ENCODE data around the gene MRPL36. TPM values are rescaled to one million over a fixed set of nuclear protein-coding genes. Genes with fewer than 3 reads are reported as not detected.

The MRPL36 gene
- total and polyA plus RNA-seq, 2 donors from 2014 or later, result 29.6 to 96.7 TPM

- no peak overlapping the region for H3K27ac ChIP-seq (ENCODE audit: low read depth in 2 of 2, low read length in 2 of 2)
- intact Hi-C loops (cut with DNase I), result no loop called here
- H3K4me1 ChIP-seq (ENCODE audit: control insufficient read depth in 2 of 3, insufficient read depth in 2 of 3, low read depth in 1 of 3, low read length in 3 of 3), result peaks cover 0 to 6% (median 5%) of the 10 kb centered on the region in 3 donors
- no peak for FAIRE-seq
- TF ChIP-seq CTCF (IDR thresholded peaks at IDR 0.05; ENCODE audit: borderline replicate concordance, extremely low read depth, insufficient read depth), result no peak
- no peak overlapping the region for H3K9ac ChIP-seq (ENCODE audit: low read length in 3 of 3)
- H3K9me3 ChIP-seq (ENCODE audit: control insufficient read depth in 2 of 3, insufficient read depth in 1 of 3, low read length in 3 of 3), result peaks cover 0 to 3% (median 0%) of the 10 kb centered on the region in 3 donors
- no peak overlapping the region for H3K4me3 ChIP-seq (ENCODE audit: low read length in 3 of 3)
- H3K36me3 ChIP-seq (ENCODE audit: control insufficient read depth in 2 of 3, insufficient read depth in 3 of 3, low read length in 3 of 3), result peaks cover 0 to 18% (median 5%) of the 10 kb centered on the region in 3 donors
- DNase-seq, result no peak
- no peaks in the 10 kb centered on the region for H3K27me3 ChIP-seq (ENCODE audit: control insufficient read depth, insufficient read depth, low read length)
Measured at GRCh38 chr5:1795931-1796330, 3.7 kb downstream of the MRPL36 start.

DNA sequence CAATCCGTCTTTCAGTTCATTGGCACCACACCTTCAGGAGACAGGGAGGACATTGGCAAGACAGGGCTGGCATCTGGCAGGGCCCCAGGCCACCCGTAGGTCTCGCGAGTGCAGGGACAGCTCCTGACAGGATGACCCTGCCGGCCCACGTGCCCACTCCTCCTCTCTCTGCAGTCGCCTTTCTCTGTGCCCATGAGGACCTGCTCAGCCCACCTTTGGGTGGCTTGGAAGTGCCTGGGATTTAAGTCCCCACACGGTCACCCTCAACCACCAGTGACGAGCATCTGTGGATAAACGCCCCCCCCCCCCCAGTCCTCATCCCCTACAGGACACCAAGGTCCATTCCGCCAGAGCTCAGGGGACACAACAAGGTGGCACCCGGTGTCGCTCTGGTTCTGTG, 4.1 kb downstream of the MRPL36 start:
- no peak overlapping the region for H3K4me3 ChIP-seq (ENCODE audit: low read length in 3 of 3)
- intact Hi-C loops (cut with DNase I), result no loop called here
- H3K9ac ChIP-seq (ENCODE audit: low read length in 3 of 3), result no peak overlapping the region
- FAIRE-seq (no peak), DNase-seq (no peak)
- no peak overlapping the region for H3K27ac ChIP-seq (ENCODE audit: low read depth in 2 of 2, low read length in 2 of 2)
- peaks cover 0 to 18% (median 5%) of the 10 kb centered on the region in 3 donors for H3K36me3 ChIP-seq (ENCODE audit: control insufficient read depth in 2 of 3, insufficient read depth in 3 of 3, low read length in 3 of 3)
- no peaks in the 10 kb centered on the region for H3K27me3 ChIP-seq (ENCODE audit: control insufficient read depth, insufficient read depth, low read length)
- no peak for TF ChIP-seq CTCF (IDR thresholded peaks at IDR 0.05; ENCODE audit: borderline replicate concordance, extremely low read depth, insufficient read depth)
- peaks cover 0 to 3% (median 0%) of the 10 kb centered on the region in 3 donors for H3K9me3 ChIP-seq (ENCODE audit: control insufficient read depth in 2 of 3, insufficient read depth in 1 of 3, low read length in 3 of 3)
- H3K4me1 ChIP-seq (ENCODE audit: control insufficient read depth in 2 of 3, insufficient read depth in 2 of 3, low read depth in 1 of 3, low read length in 3 of 3), result peaks cover 0 to 5% (median 2%) of the 10 kb centered on the region in 3 donors

DNA sequence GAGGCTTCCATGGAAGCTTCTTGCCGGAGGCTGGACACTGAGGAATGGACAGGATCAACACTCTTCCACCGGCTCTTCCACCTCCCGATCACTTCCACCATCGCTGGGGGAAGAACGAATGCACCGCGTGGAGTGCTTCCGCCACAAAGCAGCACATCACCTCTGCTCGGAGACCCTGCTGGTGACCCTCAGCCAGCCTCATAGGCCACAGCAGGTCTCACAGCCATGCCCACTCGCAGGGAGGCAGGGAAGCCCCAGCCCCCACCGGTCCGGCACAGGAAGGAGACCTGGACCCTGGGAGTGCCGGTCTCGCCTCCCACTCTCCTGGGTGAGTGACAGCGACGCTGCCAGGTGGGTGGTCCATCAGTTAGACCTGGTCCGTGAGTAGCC, 4.7 kb downstream of the MRPL36 start:
- TF ChIP-seq CTCF (IDR thresholded peaks at IDR 0.05; ENCODE audit: borderline replicate concordance, extremely low read depth, insufficient read depth), result no peak
- DNase-seq (no peak), FAIRE-seq (no peak)
- H3K4me1 ChIP-seq (ENCODE audit: control insufficient read depth in 2 of 3, insufficient read depth in 2 of 3, low read depth in 1 of 3, low read length in 3 of 3), result peaks cover 0 to 5% (median 0%) of the 10 kb centered on the region in 3 donors
- H3K4me3 ChIP-seq (ENCODE audit: low read length in 3 of 3), result no peak overlapping the region
- H3K27me3 ChIP-seq (ENCODE audit: control insufficient read depth, insufficient read depth, low read length), result no peaks in the 10 kb centered on the region
- peaks cover 0 to 3% (median 0%) of the 10 kb centered on the region in 3 donors for H3K9me3 ChIP-seq (ENCODE audit: control insufficient read depth in 2 of 3, insufficient read depth in 1 of 3, low read length in 3 of 3)
- H3K36me3 ChIP-seq (ENCODE audit: control insufficient read depth in 2 of 3, insufficient read depth in 3 of 3, low read length in 3 of 3), result peaks cover 0 to 18% (median 5%) of the 10 kb centered on the region in 3 donors
- H3K9ac ChIP-seq (ENCODE audit: low read length in 3 of 3), result no peak overlapping the region
- intact Hi-C loops (cut with DNase I), result no loop called here
- H3K27ac ChIP-seq (ENCODE audit: low read depth in 2 of 2, low read length in 2 of 2), result no peak overlapping the region
